HG03575 (cell line): ENCODE data around the gene CAMKK1.
A peak's percentile ranks its signal among the peaks of the same experiment; 100 is the strongest.
"Not testable (repeated sequence)": the region's sequence is repeated elsewhere in the genome, so short reads cannot be mapped to it uniquely, and the experiment has no call there.

Experiments
- ATAC-seq: cut with Tn5 transposase; IDR thresholded peaks from one replicate; pipeline ENCODE4 v1.9.1; 2021; ENCODE audit not compliant: unreplicated experiment, insufficient number of reproducible peaks, low FRiP score; ENCODE audit errors: extremely low read depth

The CAMKK1 gene

GRCh38 chr17:3859940-3860339, 32.9 kb downstream of the CAMKK1 start:
- no peak for ATAC-seq

DNA sequence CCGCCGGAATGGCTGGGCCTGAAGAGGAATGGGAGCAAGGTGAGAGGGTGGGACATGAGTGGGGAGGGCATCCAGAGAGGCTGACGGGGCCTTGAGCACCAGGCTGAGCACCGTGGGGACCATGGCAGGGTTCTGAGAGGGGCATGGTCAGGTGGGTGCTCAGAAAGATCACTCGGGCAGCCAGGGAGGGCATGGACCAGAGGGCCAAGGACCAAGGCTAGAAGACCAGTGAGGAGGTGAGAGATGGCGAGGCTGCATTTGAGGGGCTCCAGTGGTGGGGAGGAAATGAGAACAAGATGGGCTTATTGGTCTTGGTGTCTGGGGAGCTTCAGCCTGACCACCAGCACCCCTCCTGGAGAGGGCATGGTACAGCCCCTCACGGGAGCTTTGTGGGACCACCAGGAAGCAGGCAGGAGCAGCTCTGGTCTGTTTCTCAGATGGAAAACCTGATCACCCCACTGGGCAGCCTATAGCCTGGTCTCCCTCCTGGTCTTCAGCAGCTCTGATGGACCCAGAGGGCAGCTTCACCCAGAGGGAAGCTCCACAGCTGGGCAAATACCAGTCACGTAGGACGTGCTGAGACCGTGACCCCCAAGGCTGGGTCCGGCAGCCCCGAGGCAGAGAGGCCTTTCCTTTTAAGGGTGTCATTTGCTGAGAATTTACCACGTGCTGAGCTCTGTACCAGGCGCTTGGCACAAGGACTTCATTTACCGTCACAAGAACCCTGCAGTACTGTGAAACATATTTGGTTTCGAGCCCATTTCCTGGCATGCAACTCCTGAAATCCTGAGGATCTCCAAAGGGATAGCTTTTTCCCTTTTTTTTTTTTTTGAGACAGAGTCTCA, 35.4 kb downstream of the CAMKK1 start:
- no peak for ATAC-seq

DNA sequence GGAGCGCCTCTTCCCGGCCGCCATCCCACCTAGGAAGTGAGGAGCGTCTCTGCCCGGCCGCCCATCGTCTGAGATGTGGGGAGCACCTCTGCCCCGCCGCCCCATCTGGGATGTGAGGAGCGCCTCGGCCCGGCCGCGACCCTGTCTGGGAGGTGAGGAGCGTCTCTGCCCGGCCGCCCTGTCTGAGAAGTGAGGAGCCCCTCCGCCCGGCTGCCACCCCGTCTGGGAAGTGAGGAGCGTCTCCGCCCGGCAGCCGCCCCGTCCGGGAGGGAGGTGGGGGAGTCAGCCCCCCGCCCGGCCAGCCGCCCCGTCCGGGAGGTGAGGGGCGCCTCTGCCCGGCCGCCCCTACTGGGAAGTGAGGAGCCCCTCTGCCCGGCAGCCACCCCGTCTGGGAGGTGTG, 38.6 kb downstream of the CAMKK1 start:
- ATAC-seq, result not testable (repeated sequence)

DNA sequence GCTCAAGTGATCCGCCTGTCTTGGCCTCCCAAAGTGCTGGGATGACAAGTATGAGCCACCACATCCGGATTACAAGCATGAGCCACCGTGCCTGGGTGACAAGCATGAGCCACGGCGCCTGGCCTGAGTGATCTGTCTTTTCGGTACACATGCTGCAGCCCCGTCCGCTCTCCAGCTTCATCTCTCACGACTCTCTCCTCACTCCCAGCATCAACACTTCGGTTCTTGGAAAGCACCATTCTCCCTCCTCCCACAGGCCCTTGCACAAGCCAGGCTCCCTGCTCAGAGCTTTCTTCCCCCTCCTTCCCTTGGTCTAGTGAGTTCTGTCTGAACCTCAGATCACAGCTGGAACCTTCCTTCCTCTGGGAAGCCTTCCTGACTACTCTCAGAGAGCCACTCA, 40.3 kb downstream of the CAMKK1 start:
- no peak for ATAC-seq

DNA sequence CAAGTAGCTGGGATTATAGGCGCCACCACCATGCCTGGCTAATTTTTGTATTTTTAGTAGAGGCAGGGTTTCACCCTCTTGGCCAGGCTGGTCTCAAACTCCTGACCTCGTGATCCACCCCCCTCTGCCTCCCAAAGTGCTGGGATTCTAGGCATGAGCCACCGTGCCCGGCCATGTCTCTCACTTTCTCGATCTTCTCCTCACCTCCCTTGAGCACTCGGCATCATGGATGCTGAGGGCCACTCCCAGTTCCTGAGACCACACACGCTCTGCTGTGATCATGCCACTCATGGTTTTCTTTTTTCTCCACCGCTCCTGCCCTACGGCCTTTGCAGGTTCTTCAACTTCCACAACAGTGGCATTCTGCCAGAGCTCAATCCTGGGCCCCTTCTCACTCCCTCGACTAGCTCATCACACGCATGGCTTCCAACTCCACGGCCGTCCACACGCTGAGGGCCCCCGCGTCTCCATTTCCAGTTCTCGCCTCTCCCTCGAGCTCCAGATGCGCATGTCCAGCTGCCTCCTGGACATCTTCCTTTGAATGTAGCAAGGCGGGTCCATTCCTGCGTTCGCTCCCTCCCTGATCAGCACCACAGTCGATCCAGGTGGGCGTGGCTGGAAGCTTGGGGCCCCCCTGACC, 41.3 kb downstream of the CAMKK1 start:
- no peak for ATAC-seq

GRCh38 chr17:3848229-3848835, 44.5 kb downstream of the CAMKK1 start:
- no peak for ATAC-seq

DNA sequence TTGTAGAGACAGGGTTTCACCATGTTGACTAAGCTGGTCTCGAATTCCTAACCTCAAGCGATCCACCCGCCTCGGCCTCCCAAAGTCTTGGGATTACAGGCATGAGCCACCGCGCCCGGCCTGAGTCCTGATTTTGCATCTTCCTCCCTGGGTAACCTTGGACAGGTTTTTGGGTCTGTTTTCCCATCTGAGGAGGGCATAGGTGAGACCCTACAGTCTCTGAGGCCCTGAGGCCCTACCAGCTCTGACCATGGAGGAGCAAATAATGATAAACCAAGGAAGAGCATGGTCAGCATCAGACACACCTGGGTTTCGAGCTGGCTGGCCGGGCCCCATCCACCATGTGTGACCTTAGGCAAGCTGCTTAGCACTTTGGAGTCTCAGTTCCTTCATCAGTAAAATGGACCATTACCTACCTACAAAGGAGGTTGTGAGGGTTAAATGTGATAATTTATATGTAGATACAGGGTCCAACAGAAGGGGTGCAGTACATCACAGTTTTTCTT, 45.6 kb downstream of the CAMKK1 start:
- ATAC-seq, result no peak

DNA sequence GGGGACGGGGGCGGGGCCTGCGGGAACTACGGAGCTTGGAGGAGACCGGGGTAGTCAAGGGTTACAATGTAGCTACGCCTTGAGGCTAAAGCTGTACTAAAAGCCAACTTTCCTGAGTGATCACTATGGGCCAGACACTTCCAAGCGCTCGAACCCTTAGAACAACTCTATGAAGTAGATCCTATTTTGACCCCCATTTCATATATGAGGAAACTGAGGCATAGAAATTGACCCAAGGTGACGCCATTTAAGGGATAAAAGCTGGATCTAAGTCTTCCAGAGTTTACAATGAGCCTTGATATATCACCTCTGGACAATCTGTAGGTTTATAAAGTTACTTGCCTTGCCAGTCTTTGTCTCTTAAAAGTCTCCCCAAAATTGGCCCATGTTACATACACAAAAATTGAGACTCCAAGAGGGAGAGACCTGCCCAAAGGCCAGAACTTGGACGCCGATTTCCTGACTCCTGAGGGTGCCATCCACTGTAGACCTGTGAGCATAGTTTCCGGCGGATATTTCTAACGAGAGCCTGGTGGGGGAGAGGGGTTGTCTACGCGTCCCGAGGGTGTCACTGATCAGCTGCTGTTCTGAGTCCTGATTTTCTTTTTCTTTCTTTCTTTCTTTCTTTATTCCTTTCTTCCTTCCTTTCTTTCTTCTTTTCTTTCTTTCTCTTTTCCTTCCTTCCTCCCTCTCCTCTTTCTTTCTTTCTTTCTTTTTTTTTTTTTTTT, 46.3 kb downstream of the CAMKK1 start:
- ATAC-seq, result peak; percentile 30

- ATAC-seq, result peak; percentile 37
Observed at GRCh38 chr17:3845621-3846436, 47.0 kb downstream of the CAMKK1 start, which contains the start of gene NCBP3. TSS of gene NCBP3 (minus strand) at chr17:3846246. CDS start at chr17:3846223, 23 bp downstream.

GRCh38 chr17:3845291-3845620, 47.6 kb downstream of the CAMKK1 start:
- ATAC-seq, result no peak

- not testable (repeated sequence) for ATAC-seq
Observed at GRCh38 chr17:3844556-3844955, 48.3 kb downstream of the CAMKK1 start.

DNA sequence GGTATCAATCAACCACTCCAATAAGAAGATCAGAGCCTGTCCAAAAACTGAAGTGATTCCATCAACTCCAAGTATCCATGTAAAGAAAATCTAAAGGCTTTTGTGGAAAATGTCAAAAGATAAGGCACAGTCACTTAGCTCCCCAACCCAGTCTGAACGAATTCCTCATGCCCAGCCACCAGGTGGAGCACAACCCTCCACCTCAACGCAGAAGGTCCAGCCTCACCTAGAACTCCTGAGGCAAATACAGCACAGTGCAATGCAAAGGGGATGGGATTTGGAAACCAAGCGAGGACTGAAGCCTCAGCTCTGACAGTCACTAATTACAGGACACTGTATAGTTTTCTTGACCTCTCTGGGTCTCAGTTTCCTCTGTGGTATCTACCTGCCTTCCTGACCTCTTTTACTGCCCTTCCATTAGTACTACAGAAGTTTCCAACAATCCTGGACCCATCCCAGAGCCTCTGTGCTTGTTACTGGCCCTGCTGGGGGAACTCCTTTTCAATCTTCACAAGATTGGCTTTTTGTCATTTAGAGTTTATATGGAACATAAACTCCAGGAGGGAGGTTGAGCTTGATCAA, 48.8 kb downstream of the CAMKK1 start:
- no peak for ATAC-seq

DNA sequence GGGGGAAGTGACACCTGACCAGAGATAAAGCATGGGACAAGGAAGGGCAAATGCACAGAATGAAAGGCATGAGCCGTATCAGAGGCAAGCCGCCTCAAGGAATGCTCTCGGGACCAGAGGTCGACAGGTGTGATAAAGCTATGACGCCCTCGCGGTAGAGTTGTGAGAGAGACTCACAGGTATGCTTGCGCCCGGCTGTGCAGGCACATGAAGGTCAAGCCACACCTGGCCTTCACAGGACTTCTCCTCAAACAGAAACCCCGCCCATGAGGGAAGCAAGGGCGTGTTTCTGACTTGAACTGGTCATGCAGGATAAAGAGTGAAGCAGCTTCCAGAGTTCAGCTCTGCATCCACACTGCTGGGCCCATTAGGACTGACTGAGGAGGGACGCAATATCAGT, 54.6 kb downstream of the CAMKK1 start:
- ATAC-seq, result no peak

GRCh38 chr17:3836551-3836950, 56.3 kb downstream of the CAMKK1 start:
- no peak for ATAC-seq

- ATAC-seq, result no peak
Observed at GRCh38 chr17:3835410-3836229, 57.2 kb downstream of the CAMKK1 start.

- ATAC-seq, result no peak
Observed at GRCh38 chr17:3834811-3835210, 58.0 kb downstream of the CAMKK1 start.

- ATAC-seq, result no peak
Observed at GRCh38 chr17:3828852-3829232, 64.0 kb downstream of the CAMKK1 start.
